Right forelimb (tissue), 1 donor: ENCODE measurements around the gene NIPAL3.

Experiments used
- DNase-seq: peaks from one replicate; pipeline ENCODE4 v3.0.0-alpha.2; 2018

NIPAL3 gene

DNA sequence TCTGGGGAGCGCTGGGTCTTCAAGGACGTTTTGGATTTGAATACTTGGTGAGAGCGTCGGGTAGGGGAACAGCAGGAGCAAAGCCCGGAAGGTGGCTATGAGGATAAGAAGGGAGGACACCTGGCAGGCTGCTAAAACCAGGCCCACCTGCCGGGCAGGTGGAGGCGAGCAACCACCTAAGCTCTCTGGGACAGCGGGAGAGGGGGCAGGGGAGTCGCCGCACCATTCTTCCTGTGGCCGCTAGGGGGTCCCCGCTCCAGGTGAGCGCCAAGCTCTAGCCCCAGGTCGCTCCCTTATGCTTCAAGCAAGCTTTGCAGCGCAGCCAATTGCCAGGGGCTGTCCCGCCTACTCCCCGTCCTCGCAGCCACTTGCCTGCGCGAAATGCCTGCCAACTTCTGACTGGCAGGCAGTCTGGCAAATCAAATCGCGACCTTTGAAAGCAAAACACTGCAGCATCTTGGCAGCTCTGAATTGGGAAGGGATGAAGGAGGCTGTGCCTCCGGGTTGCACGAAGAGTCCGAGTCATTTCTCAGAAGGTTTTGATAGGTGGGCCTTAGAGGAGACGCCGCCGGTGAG lies at the start of gene NIPAL3:
NIPAL3 (plus strand) TSS at position 469 of the 576 bp plus-strand sequence. CDS start 3,746 bp downstream, outside the sequence.
- DNase-seq: peak; percentile 97

DNA sequence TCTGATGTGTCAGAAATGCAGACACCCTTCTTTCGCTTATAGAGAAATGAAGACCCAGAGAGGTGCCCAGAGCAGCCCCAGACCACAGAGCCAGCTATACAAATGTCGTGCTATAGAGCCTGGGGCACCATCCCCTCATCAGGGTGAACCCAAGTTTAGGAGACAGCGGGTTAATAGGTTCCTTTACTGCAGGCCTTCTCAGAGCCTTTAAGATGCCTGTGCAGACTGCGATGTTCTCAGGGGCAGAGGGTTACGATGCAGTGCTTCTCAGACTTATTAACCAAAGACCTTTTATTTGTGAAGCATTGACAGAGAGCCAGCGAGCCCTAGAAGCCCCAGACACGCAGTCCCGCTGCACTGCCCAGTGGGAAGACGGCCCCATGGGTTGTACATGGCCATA lies 48.9 kb upstream of the NIPAL3 start:
- no peak for DNase-seq

DNA sequence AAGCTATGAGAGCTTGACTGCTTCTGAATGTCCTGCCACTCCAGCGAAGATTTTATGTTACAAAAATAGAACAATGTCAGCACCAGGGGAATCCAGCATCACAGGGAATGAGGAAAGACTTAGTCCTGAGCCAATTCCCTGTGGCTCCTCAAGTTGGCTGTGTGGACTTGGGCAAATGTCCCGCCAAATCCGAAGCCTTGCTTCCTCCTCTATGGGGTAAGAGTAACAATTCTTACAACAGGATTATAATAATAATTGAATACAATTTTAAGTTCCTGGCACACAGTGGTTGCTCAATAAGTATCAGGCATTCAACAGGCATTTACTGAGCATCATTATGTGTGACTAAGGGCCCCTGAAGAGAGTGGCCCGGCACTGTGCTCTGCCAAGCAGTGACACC lies 46.4 kb upstream of the NIPAL3 start:
- no peak for DNase-seq

DNA sequence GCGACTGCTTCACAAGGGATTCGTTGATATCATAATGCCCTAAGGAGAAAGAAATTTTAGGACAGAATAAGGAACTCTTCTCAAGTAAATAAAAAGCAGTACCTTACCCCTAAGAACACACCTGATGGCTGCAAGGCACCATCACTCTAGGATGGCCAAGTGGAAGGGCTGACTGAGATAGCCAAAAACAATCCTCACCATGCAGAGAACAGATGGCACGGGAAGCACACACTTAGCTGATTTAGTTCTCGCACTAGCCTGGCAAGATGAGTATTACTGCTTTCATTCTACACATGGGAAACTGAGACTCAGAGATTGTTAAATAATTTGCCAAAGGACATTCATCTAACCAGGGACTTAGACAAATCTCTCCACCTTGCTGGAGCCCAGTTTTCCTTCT lies 45.8 kb upstream of the NIPAL3 start:
- no peak for DNase-seq

DNA sequence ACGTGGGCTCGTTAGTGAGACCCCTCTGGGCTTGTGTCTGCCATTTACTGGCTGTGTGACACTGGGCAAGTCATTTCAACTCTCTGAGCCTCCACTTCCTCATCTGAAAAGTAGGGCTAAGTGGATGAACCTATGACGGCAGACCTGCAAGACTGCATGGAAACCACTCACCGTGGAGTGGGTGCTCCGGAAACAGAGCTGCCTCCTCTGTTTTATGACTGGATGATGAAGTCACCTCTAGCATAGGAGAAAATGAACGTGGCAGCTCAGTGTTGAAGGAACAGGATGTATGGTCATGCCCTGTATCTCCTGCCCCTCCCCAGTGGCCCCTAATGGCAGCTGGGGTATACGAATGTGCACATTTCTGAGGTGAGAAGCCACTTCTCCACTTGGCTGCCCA lies 42.6 kb upstream of the NIPAL3 start:
- DNase-seq: peak; percentile 6

DNA sequence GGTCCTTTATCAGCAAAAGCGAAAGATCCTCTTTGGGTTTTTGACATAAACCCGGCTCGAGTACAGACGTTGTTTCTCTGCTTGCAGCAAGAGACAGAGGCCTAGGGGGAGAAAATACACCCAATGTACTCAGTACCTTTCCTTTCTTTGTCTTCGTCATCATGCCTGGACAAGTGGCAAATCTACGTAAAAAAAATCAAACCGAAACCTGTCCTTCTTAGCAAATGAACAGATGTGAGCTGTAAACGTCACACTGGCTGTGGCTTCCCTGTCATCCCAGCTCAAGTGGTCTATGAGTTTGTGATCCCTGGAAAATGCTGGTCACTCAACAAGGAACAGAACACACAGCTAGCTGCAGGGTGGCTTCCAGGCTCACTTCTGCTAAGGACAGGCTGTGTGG lies 41.9 kb upstream of the NIPAL3 start:
- no peak for DNase-seq

DNA sequence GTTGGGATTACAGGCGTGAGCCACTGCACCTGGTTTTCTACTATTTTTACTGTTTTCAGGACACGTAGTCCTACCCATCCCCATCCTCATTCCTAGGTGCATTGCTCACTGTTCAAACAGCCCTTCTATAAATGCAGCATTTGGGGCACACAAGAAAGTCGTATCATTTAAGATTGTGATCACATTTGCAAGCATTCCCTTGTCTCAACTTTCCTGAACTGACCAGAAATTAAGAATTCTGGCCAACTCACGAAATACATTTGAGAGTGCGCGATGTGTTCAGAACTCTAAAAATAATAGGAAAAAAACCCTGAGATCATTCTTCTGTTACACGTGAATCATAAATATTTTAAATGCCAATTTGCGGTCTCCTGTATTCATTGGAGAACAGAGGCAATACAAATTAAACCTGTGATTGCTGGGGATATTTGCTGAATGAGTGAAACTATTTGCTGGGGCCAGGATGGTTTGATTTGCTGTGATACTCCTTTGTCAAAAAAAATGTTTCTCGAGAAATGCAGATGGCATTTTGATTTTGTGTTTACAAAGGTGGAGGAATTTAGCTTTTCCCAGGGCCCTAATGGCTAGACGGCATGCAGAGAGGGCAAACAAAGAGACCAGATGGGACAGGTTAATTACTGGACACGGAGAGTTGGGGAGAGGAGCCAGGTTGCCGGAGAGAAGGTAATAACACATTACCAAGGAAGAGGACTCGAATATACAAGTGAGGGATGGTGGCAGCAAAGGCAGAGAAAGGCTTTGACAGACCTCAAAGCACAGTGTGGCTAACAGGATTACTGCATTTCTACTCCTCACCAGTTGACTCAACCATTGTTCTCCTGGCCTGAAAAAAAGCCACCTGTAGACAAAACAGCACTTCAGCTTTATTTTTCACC lies 40.5 kb upstream of the NIPAL3 start:
- DNase-seq: no peak

DNA sequence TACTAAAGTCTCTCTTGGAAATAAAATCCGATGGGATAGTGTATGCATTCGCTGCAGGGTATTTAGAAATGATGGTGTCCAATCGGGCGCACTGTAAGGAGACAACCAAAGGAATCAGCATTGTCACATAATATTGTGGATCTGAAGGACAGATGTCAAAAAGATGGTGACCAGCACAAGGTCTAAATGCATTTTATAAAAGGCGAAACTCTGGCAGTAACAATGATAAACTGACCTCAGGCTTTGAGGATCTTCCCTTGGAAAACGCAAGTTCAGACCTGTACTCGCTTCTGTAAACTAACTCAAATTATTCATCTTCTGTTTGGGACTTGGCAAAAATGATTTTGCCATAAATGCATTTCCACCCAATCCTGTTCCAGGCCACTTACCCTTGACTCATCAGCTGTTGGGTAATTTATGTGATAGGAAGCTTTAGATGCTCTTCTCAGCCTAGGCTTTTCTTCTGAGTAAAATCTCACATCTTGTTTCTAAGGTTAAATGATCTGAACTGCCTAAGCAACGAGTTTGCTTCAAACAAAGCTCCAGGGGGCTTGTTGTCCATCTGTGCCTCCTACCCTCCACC lies 35.8 kb upstream of the NIPAL3 start:
- no peak for DNase-seq

DNA sequence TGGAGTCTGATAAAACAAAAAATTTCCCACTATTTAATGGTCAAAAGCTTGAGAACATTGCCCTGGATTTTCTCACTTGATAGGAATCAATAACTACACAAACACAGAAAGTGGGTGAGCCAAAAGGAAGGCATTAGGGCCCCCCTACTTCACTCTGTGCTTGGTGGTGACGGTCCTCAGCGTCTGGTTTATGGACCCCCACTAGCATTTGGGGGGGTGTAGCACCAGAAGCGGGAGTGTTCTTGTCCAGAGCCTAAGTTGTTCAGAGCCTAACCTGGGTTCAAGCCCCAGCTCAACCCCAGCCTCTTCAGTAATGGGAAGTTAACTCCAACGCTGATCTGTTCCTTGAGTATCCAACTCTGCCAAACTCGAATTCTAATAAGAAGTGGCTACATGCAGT lies 35.1 kb upstream of the NIPAL3 start:
- DNase-seq: no peak

DNA sequence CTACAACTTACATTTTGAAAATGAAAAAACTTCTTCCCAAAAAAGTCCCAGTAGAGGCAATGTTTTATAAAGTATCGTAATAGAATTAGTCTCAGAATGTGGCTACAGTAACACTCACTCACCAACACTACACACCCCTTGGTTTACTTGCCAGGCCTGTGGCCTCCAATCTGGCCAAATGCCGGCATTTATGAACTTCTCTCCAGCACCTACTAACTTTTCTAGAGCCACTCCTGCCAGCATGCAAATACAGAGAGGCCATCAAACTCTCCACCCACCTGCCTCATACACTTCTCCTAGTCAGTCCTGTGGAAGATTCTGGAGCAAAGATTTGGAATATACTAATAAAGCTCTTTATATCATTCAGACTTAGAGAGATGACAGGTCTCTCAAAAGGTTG lies 34.3 kb upstream of the NIPAL3 start:
- DNase-seq: no peak

DNA sequence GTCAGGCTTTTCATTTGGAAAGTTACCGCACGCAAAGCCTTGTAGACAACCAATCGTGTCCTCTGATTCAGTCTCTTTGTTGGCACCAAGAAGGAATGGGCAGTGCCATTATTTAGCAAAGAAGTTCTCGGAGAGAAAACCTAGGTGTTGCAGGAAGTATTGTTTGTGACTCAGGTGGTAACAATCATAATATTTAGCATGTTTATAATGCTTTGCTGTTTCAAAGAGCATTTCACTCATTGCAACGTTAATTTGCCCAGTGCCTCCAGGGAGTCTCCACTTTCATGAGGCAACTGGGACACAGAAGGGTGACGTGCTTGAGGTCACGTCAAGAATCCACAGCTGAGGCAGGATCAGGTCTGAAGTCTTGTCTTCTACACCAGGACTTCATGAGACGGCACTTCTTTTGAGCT lies 33.4 kb upstream of the NIPAL3 start:
- no peak for DNase-seq

DNA sequence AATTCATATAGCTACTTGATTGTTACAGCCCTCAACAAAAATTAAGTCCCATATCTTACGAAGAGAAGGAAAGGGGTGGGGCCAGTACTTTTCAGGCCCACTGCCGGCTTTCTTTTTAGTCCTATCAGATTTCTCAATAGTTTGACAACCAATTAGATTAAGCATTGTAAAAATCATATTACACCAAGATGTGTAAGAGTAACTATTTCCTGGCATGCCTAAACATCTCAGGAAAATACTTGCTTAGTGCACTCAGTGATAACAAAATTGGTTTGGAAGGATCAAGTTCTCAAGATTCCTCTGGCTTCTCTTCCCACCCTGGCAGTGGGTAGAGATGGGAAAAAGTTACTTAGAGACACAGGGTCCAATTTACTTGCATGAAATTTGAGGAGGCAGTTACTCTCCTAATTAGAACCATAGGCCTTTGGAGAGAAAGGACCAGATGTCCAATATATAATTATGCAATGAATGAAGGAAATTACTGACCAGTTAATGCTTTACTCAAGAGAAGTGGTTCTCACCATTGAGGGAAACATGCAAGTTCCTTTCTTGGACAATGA lies 32.1 kb upstream of the NIPAL3 start:
- DNase-seq: no peak

DNA sequence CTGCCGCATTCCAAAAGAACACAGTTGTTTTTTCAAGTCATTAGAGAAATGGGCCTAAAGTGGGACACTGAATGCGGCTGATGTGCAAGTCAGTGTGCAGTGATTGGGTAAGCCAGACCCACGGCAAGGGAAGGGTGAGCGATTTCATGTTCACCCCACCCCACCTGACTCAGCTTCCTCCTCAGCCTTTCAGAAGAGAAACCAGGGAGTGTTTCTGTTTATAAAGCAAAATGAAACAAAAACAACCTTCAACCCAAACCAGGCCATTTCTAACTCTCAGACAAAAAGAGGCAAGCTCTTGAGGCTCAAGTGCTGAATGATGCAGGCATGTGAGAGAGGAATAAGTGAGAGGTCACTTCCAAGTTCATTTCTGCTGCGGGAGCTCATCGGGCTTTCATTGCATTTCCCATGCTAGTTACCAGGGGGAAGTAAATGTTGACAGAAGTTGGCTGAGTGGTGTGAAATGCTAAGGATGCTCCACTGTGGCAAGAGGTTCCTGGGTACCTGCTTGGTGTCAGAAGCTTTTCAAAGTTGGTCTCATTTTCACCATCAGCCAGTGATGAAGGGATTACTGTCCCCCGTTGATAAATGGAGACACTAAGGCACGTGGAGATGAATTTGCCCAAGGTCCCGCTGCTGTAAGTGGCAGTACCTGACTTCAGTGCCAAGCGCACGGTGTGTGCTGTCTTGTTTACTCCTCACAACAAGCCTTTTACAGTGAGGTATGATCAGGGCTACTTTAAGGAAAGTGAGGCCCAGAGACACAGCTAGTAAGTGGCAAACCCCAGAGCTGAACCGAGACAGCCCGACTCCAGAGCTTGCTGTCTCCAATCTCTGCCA lies 31.1 kb upstream of the NIPAL3 start:
- DNase-seq: no peak

DNA sequence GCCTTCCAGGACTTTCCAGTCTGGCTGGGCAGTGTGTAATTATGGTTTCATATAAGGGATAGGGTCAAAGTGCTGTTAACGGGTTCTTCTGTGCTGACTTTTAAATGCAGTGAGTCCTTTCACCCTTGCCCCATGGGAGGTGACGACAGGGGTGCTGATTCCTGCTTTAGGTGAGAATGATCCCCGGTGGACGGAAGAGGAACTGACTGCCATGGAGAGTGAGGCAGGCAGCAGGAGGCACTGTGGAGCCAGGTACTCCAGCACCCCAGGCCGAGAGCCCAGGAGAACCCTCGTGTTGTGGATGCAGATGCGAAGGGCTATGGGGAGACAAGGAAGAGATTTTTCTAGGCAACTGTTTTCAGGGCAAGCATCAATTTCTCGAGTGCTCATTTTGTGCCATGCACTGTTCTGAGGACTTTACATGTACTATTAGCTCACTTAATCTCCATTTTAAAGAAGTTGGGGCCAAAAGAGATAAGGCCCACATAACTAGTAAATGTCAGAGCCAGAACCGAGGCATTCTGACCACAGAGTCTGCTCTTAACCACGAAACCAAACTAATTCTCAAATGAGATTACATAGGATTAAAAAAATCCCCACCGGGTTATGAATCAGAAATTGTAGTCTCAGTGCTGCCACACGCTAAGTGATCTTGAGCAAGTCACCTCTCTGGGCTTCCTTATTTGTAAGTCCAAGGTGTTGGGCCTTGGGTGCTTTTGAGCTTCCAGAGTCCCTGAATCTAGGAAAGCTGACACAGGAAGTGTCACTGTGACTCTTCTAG lies 30.3 kb upstream of the NIPAL3 start:
- DNase-seq: no peak

DNA sequence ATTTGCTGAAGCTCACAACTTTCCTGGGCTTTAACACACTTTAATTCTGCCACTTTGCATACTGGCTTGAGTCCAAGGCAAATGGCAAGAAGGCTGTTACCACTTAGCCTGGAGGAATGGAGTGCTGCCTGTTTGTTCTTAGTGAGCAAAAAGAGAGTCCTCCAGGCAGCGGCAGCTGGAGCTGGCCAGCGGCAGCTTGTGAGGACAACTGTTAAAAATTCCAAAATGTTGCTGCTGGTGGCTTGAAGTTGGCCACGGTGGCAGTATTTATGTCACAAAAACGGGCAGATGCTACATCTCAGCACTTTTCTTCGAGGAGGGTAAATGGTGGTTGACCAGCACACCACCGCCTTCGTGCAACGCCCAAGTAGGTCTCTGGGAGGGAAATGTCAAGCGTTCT lies 29.4 kb upstream of the NIPAL3 start:
- DNase-seq: no peak

DNA sequence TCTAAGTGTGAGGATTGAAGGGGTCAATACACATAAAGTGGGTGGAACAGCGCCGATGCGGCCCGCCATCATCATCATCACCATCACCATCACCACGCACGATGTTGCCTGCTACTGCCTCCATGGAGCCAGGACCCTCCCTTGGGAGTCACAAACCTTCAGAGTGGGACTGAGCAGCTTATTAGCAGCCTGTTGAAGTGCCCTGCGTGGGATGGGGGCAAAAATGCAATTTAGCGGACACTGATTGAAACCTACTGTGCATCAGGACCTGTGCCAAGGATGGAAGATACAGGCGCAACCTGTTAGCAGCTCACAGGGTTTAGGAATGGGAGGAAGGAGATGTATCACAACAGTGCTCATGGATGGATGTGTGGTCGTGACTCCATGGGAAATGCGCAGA lies 28.7 kb upstream of the NIPAL3 start:
- no peak for DNase-seq

DNA sequence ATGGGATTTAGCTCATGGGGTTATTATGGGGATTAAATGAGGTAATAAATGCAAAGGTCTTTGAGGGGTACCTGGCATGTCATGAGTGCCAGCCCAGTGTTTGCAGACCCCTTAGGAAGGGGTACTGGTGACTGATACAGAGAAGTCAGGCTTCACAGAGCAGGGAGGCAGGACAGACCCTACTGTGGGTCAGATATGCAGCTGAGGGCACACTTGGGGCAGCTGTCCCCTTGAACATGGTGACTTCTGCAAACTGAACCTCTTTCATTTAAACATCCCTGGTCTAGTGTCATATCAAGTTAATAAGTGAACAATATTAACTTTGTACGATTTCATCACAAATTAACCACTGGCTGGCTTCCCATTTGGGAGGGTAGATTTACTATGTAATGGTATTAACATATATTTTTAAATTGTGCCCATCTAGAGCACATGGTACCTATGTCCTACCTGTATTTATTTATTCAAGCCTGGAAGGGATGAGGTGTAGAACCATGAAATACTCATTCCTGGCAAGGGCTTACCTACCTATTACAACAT lies 27.9 kb upstream of the NIPAL3 start:
- DNase-seq: no peak

DNA sequence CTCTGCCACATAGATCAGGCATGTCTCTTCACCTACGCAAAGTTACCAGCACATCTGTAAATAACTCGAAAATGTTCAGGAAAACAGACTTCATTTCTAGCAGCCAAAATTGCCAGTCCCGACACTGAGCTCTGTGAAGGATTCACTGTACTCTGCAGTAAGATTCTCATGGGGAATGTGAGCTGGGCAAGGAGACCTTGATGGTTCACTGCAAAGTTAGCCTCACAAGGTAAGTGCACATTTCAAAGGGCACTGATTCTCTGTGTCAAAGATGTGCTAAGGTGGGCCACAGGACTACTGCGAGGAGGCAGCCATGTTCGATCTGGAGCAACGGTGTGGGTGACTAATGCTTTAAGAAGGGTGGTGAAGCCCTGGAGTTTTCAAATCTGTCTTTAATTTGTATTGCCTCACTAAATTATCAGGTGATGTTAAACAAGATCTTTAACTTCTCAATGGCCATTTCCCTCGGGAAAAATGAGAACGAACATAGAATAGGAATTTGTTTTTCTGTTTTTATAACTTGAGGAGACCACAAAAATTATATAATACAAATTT lies 27.2 kb upstream of the NIPAL3 start:
- DNase-seq: no peak

DNA sequence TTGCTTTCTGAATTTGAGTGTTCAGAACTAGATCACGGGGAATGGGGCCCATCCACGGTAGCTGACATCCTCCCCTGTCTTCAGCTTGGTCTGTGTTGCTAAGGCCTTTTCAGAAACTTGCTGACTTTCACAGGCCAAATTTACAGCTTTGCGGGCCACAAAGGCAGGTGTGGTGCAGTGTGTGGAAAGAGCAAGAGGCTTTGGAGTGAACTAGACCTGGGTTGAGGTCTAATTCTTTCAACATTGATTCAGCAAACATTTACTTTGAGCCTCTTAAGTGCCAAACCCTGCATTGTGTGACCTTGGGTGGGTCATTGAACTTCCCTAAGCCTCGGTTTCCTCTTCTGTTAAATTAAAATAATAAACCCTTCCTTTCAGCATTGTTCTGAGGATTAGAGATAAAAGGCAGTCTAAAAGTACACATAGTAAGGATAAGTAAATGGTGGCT lies 26.3 kb upstream of the NIPAL3 start:
- no peak for DNase-seq

DNA sequence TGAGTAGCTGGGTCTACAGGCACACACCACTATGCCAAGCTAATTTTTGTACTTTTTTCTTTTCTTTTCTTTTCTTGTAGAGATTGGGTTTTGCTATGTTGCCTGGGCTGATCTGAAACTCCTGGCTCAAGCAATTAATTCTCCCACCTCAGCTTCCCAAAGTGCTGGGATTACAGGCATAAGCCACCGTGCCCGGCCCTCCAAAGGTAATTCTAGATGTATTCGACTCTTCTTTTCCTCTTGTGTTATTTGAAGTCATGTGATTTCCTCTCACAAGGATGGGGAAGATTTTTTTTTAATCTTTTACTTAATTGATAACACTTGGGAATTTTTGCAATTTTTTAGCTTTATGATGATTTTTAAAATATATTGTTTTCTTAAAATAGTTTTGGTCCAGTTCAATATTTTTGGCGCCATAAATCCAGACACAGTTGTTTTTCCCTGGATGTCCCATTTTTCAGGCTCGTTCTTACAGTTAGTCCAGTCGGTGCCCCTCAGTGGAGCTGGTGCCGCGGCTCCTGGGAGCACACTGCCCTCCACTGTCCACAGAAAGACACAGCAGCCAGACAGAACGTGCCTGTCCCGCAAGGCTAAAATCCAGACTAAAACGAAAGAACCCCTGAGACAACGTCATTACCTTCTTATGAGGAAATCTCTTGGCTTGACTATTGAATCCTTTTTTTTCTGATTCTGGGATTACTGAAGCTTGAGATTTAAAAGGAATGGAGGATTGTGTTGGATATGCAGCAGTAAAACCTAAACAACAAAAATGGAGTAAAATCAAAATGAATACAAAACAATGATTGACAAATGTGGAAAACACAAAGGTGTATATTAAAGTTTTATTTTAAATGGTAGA lies 24.4 kb upstream of the NIPAL3 start:
- DNase-seq: peak; percentile 79
